H1 (cell line): Measurements from ENCODE around the gene UBE2E1. TPM values are rescaled to one million over a fixed set of nuclear protein-coding genes. Genes with fewer than 3 reads are reported as not detected.

Experiments used
- ASH2L ChIP-seq: fragments of 200-600, 300-600 bp; sonication (generic); IDR thresholded peaks from one replicate; pipeline ENCODE4 v1.7.1; 2017; ENCODE audit warnings: low read length
- CTBP2 ChIP-seq: IDR thresholded peaks from 2 replicates; pipeline ENCODE4 v1.7.0; 2011; ENCODE audit warnings: borderline replicate concordance, mild to moderate bottlenecking, moderate library complexity, mixed read lengths, low read length; ENCODE audit not compliant: insufficient read depth, insufficient read length
- HDAC2 ChIP-seq, 2 experiments: fragments of 300-600 bp in 1 of 2; sonication (generic) in 1 of 2; IDR thresholded peaks; 2 replicates each; pipeline ENCODE4 v1.6.1; 2011 to 2012; ENCODE audit warnings: low read depth in 2 of 2, low read length in 2 of 2, mild to moderate bottlenecking in 2 of 2, moderate library complexity in 2 of 2, borderline replicate concordance in 1 of 2, inconsistent platforms in 1 of 2
- KDM4A ChIP-seq: IDR thresholded peaks from one replicate; pipeline ENCODE4 v1.7.1; 2012; ENCODE audit warnings: low read depth, mild to moderate bottlenecking, moderate library complexity, low read length, inconsistent platforms; ENCODE audit not compliant: severe bottlenecking
- KDM5A ChIP-seq: fragments of 200-600 bp; IDR thresholded peaks from 2 replicates; pipeline ENCODE4 v1.7.1; 2012; ENCODE audit warnings: mild to moderate bottlenecking, low read length, inconsistent platforms, mixed read lengths
- RBBP5 ChIP-seq: IDR thresholded peaks from 2 replicates; pipeline ENCODE4 v1.7.1; 2012; ENCODE audit warnings: low read depth, mild to moderate bottlenecking, inconsistent platforms, low read length, moderate library complexity, borderline replicate concordance
- polyA plus RNA-seq, 7 experiments: library from polyadenylated mRNA; depleted of rRNA in 3 of 7; stranded (reverse) in 5 of 7; unstranded in 2 of 7; fragments of >200 nt in 5 of 7; fragments of 200-250 nt in 2 of 7; gene quantifications; 1 replicate in 5 of 7; 2 replicates in 1 of 7; 4 replicates in 1 of 7; pipeline versions ENCODE4 v1.2.1 to v1.2.3, GENCODE V29; 2011 to 2013; ENCODE audit warnings: missing spikeins in 2 of 7, mixed read lengths in 2 of 7
- total RNA-seq: library from RNA; stranded (reverse); fragmentation: NEBNext Ultra II Directional; extraction: Animal tissue kit (Norgen Biotek cat#: 25700); gene quantifications from 2 replicates; pipeline ENCODE4 v1.2.1, GENCODE V29; 2021
- TF ChIP-seq, protein P1 (sequence below): fragments of 300-600 bp; sonication (generic); IDR thresholded peaks from 2 replicates; pipeline ENCODE4 v1.7.1; 2012; ENCODE audit warnings: low read length, moderate library complexity, mild to moderate bottlenecking, inconsistent platforms; ENCODE audit not compliant: insufficient replicate concordance
- TF ChIP-seq, protein P2 (sequence below): IDR thresholded peaks from 2 replicates; pipeline ENCODE4 v1.6.1; 2011; ENCODE audit warnings: low read length, improper control_type of control experiment

The UBE2E1 gene
- total and polyA plus RNA-seq, 2 of the 8 experiments (the other 6 are each of a cell fraction or from before 2014, with no cell fraction given), result 109 to 141 TPM

- TF ChIP-seq, protein P1, sequence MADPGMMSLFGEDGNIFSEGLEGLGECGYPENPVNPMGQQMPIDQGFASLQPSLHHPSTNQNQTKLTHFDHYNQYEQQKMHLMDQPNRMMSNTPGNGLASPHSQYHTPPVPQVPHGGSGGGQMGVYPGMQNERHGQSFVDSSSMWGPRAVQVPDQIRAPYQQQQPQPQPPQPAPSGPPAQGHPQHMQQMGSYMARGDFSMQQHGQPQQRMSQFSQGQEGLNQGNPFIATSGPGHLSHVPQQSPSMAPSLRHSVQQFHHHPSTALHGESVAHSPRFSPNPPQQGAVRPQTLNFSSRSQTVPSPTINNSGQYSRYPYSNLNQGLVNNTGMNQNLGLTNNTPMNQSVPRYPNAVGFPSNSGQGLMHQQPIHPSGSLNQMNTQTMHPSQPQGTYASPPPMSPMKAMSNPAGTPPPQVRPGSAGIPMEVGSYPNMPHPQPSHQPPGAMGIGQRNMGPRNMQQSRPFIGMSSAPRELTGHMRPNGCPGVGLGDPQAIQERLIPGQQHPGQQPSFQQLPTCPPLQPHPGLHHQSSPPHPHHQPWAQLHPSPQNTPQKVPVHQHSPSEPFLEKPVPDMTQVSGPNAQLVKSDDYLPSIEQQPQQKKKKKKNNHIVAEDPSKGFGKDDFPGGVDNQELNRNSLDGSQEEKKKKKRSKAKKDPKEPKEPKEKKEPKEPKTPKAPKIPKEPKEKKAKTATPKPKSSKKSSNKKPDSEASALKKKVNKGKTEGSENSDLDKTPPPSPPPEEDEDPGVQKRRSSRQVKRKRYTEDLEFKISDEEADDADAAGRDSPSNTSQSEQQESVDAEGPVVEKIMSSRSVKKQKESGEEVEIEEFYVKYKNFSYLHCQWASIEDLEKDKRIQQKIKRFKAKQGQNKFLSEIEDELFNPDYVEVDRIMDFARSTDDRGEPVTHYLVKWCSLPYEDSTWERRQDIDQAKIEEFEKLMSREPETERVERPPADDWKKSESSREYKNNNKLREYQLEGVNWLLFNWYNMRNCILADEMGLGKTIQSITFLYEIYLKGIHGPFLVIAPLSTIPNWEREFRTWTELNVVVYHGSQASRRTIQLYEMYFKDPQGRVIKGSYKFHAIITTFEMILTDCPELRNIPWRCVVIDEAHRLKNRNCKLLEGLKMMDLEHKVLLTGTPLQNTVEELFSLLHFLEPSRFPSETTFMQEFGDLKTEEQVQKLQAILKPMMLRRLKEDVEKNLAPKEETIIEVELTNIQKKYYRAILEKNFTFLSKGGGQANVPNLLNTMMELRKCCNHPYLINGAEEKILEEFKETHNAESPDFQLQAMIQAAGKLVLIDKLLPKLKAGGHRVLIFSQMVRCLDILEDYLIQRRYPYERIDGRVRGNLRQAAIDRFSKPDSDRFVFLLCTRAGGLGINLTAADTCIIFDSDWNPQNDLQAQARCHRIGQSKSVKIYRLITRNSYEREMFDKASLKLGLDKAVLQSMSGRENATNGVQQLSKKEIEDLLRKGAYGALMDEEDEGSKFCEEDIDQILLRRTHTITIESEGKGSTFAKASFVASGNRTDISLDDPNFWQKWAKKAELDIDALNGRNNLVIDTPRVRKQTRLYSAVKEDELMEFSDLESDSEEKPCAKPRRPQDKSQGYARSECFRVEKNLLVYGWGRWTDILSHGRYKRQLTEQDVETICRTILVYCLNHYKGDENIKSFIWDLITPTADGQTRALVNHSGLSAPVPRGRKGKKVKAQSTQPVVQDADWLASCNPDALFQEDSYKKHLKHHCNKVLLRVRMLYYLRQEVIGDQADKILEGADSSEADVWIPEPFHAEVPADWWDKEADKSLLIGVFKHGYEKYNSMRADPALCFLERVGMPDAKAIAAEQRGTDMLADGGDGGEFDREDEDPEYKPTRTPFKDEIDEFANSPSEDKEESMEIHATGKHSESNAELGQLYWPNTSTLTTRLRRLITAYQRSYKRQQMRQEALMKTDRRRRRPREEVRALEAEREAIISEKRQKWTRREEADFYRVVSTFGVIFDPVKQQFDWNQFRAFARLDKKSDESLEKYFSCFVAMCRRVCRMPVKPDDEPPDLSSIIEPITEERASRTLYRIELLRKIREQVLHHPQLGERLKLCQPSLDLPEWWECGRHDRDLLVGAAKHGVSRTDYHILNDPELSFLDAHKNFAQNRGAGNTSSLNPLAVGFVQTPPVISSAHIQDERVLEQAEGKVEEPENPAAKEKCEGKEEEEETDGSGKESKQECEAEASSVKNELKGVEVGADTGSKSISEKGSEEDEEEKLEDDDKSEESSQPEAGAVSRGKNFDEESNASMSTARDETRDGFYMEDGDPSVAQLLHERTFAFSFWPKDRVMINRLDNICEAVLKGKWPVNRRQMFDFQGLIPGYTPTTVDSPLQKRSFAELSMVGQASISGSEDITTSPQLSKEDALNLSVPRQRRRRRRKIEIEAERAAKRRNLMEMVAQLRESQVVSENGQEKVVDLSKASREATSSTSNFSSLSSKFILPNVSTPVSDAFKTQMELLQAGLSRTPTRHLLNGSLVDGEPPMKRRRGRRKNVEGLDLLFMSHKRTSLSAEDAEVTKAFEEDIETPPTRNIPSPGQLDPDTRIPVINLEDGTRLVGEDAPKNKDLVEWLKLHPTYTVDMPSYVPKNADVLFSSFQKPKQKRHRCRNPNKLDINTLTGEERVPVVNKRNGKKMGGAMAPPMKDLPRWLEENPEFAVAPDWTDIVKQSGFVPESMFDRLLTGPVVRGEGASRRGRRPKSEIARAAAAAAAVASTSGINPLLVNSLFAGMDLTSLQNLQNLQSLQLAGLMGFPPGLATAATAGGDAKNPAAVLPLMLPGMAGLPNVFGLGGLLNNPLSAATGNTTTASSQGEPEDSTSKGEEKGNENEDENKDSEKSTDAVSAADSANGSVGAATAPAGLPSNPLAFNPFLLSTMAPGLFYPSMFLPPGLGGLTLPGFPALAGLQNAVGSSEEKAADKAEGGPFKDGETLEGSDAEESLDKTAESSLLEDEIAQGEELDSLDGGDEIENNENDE, result no peak
- TF ChIP-seq HDAC2 (IDR thresholded peaks at IDR 0.05; ENCODE audit: borderline replicate concordance in 1 of 2, low read depth in 2 of 2, low read length in 2 of 2) (no peak; a peak in 1 of 4 replicates), RBBP5 (peak; percentile 93; the same call in 1 of the 2 replicates), KDM4A (peak; percentile 76), CTBP2 (peak; percentile 15), KDM5A (no peak), ASH2L (peak; percentile 91)
- TF ChIP-seq, protein P2, sequence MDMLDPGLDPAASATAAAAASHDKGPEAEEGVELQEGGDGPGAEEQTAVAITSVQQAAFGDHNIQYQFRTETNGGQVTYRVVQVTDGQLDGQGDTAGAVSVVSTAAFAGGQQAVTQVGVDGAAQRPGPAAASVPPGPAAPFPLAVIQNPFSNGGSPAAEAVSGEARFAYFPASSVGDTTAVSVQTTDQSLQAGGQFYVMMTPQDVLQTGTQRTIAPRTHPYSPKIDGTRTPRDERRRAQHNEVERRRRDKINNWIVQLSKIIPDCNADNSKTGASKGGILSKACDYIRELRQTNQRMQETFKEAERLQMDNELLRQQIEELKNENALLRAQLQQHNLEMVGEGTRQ, result no peak
These were observed 110.6 kb downstream of the UBE2E1 start (continued) for GRCh38 chr3:23916152-23916885.
